HG03045 (cell line): ENCODE data around the gene TMTC2.

ENCODE experiments used
- ATAC-seq: cut with Tn5 transposase; IDR thresholded peaks from one replicate; pipeline ENCODE4 v1.9.1; 2021; ENCODE audit warnings: mild to moderate bottlenecking, moderate library complexity; ENCODE audit not compliant: unreplicated experiment

TMTC2 gene

DNA sequence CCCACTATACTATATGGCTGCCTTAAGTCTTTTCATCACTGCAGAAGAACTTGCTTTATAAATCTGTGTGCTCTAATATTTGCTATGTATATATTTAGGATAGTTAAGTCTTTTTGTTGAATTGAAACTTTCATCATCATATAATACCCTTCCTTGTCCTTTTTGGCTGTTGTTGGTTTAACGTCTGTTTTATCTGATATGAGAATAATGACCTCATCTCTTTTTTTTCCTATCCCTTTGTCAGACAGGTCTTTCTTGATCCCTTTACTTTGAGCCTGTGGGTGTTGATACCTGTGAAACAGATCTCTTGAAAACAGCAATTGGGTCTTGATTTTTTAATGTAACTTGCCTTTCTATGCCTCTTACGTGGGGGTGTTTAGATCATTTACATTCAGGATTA is 316.3 kb downstream of the TMTC2 start:
- ATAC-seq = no peak

DNA sequence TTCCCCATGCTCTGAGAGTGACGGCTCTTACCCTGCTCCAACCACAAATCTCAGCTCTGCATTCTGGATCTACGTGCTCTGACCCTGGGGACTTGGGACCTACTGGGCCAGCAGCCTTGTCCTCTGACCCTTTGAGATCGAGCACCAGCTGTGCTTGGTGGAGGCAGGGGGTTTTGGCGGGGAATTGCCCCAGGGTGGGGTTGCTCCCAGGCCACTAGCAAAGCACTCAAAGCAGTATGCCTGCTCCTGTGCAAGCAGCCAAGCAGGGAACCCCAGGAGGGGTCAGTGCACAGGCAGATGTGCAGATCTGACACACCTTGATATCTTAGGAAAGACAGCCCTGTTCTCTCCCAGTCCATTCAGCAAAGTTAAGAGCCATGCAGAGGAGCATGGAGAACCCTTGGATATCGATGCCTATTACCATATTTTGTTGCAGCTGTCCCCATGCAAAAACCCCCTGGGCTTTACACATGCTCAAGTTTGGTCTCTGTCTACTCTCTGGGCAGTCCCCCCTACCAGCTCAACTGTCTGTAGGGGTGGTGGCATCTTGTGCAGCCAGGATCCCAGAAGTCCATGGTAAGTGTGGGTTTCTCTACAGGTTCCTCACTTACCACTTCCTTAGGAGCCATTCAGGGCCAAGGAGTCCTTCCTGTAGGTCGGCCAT is 319.0 kb downstream of the TMTC2 start:
- ATAC-seq = no peak

- no peak for ATAC-seq
Observed at GRCh38 chr12:83008703-83009102, 322.0 kb downstream of the TMTC2 start.

DNA sequence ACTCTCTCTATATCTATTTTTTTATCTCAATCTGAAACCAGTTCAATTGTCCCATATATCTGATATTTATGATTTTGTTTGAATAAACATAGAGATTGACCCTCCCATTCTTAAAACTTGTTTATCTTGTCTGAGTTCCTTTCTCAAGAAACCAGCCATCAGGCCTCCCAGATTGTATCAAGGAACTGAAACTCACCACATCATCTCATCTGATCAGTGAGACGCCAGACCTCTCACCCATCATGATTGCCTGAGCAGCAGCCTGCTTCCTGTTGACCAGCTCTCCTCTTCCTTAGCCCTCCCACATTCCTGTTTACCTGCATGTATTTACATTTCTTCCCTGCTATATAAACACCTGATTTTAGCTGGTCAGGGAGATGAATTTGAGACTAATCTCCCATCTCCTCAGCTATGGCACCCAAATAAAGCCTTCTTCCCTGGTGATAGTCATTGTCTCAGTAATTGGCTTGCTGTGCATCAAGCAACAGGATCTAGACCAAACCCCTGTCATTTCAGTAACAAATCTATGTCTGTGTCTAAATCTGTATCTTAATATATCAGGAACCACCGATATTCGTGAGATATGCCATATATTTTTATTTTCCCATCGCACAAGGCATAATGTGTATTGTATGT is 323.6 kb downstream of the TMTC2 start:
- ATAC-seq = no peak

DNA sequence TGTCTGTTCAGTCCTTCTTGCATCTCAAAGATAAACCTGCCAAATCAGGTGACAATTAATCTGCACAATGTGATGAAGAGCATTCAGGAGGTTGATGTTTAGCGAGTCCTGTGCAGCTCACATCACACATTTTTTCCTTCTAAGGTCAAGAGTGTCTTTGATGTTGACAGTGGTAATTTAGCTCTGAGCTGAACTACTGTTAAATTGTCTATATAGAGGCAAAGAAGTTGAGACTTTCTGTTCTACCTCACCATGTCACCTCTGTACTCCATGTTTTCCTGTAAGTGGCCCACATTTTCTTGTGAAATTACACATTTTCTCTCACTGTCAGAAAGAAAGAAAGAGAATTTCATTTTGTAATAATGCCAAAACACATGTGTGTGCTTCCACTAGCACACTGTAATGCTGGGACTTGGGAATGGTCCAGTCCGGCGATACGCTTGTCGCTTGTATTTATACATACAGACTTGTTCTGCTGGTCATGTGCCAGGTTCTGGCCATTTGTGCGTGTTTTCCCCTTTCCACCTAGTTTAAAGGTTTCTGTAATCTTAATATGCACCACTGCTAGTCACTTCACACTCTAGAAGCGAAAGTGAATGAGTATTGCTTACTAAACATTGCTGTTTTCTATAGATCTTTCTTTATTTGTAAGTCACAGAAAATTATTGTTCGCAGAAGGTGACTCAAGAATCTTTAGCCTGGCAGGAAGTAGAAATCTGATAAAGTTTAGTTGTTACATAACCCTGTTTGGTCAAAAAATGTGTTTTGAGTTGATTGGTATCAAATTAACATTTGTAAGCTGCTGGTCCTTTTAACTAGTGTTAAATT is 328.9 kb downstream of the TMTC2 start:
- no peak for ATAC-seq

DNA sequence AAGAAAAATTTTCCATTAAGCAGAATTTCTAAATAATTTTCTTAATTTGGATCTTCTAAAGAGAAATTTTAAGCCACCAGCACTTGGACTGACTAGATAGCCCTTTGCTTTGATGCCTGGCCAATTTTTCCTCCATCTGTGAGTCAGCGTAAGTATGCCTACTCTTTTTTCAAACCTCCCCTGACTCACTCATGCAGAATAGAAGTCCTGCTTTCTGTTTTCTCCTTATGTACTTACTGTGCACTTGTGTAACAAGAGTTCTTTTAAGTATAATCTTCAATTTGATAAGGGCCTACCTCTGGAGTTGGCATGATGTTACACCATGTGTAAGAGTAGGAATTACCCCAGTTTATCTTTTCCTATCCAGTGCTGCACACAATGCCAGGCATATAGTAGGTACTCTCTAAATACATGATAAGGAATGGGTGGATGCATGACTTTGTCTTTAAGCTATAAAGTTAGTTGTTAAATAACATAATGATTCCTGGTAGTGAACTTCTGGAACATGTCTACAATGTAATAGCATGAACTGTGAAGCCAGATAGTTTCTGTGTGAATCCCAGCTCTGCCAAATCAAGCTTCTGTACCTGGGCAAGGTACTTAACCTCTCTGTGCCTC is 329.6 kb downstream of the TMTC2 start:
- no peak for ATAC-seq

DNA sequence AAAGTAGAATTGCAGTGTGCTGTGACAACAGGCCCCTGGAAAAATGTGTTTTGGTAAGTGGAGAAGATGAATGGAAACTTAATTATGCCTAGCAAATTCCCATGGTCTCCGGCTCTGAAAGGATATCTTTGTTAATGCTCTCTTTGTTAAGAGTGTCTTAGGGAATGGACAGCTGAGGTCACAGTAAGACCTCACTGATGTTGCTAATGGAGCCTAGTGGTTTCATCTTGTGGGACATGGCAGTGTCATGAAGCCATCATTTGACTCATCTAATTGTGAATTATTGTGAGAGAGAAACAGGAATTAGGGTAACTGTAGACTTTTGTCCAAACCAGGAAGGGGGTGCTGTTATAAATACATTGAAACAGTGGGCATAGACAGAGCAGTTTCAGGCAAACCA is 330.3 kb downstream of the TMTC2 start:
- no peak for ATAC-seq

DNA sequence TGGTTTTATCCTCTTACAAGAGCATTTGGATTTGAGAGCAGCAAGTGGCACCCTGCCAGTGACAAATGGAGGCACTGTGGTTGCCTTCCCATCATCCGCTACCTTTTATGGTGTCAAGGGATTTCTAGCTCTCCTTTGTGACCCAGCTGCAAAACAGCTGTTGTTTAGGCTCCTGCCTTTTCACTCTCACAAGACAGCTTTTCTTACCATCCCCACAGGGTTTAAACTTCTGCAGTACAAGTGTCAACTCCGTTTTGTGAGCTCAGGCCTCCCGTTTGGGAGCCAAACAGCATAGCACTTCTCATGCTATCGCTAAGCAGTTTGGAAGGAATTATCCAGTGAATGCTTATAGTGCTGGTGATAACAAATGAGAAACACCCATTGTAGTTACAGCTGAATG is 331.4 kb downstream of the TMTC2 start:
- no peak for ATAC-seq

DNA sequence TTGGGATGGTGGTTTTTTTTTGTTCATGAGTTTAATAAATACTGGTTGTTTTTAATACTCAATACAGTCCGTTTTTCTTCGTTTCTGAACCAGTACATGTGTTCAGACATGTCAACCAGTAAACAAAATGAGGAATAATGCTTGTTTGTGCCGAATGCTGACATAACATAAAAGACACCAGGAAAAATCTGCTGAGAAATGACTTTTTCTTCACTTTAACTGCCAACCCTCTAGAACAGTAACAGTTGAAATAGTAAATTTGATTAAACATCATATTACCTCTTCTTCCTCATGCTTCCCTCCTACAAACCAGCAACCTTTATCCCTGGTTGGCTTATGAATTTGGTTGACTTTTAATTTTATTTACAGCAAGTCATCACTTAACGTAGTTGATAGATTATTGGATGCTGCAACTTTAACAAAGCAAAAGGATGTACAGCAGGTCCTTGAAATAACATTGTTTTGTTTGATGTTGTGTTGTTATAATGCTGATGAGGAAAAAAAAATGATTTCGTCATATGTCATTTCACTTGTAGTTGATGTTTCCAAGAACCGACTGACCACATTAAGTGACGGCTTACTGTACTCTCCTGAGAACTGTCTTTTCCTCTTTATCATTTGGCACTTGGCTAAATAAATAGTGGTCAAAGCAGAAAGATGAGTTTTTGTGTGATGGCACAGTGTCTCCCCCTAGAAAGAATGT is 340.5 kb downstream of the TMTC2 start:
- ATAC-seq = no peak

- ATAC-seq = no peak
Observed at GRCh38 chr12:83031196-83031595, 344.5 kb downstream of the TMTC2 start.

- ATAC-seq = no peak
Observed at GRCh38 chr12:83036847-83037246, 350.1 kb downstream of the TMTC2 start.

DNA sequence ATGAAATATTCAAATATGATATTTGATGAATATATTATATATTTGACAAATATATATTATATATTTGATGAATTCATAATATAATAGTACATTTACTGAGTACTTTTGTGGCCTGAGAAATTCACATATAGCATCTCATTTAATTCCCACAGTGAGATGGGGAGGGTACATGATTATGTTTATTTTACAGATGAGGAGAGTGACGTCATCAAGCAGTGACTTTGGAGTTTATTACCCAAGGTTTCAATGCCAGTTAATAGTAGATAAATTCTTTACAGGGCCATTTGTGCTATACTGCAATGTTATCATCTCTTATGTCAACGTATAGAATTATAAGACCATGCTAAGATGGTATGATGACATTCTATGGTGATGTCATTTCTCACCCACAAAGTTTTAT is 352.7 kb downstream of the TMTC2 start:
- ATAC-seq = no peak

DNA sequence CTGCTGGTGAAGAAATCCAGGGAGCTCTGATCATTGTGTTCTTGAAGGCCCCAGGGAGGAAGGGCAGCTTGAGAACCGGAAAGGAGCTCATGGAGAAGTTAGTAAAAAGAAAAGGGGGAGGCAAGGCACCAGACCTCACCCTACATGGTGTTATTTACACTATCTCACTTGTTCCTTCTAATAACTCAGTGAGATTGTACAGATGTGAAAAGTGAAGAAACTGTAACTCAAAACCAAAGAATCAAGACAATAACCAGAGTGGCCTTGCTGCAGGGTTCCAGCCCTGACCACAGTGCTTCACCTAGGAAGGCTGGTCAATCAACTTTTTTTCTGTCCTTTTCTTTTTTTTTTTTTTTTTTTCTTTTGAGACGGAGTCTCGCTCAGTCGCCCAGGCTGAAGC is 353.6 kb downstream of the TMTC2 start:
- no peak for ATAC-seq

DNA sequence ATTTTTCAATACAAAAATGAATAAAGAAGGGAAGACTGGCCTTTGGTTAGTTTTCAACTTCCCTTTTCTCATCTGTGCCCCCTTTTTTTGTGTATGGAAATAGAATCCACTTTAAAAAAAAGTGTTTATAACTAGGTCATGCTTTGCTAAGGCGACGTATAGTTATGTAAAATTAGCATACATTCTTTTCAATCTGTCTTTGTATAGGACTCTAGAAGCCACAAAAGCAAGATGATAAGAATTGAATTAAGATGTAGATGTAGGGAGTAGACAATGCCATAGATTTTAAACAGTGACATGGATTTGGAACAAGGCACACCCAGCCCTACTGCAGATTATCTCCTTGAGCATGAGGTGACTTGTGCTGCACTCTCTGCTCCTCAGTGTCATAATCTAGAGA is 354.3 kb downstream of the TMTC2 start:
- no peak for ATAC-seq

GRCh38 chr12:83042441-83043200 is 355.9 kb downstream of the TMTC2 start:
- no peak for ATAC-seq

- no peak for ATAC-seq
Observed at GRCh38 chr12:83044736-83045135, 358.0 kb downstream of the TMTC2 start.

GRCh38 chr12:83046019-83046418 is 359.3 kb downstream of the TMTC2 start:
- ATAC-seq = no peak

GRCh38 chr12:83049306-83049705 is 362.6 kb downstream of the TMTC2 start:
- ATAC-seq = no peak

DNA sequence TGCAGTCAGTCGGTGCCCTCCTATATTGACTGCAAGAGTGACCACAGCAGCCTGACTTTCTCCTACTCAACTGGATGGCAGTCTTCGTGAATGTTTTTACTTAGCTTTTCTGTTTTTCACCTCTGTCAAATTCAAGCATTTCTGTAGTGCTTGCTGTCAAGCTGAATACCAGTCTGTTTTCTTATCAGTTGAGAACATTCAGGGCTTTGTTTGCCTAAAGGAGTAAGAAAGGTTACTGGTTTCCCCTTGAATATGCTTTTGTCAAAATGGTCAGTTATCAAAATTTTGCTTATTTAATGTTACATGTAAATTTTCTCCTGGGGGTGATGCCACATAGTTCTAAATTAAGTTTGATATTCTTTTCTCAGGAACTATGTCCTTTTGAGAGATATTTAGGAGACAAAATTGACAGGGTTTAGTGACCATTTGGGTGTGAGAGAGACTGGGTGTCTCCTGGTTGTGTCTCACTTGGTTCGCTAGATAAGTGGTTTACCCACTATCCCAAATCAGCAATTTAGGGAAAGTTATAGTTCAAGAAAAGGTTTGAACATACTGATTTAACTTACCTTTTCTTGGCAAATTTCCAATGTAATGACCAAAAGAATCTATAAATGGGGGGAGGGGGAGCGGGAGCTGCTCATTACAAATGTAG is 366.3 kb downstream of the TMTC2 start:
- no peak for ATAC-seq

DNA sequence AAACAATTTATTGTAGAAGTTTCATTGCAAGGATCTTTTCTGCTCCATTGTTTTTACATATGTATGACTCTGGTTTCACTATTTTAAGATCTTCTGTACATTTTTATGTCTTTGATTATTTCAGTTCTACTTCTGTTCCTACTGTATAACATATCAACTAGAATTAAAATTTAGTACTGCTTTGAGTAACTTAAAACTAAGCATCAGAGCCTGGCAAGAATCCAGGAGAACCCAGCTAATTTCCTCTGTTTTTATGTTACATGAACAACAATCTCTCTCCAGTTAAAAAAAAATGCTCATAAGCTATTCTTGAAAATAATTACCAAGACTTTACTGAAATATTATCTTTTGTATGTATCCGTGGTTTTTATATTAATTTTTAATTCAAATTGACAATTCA is 370.7 kb downstream of the TMTC2 start:
- no peak for ATAC-seq
